SIG-M5 (cell line): ENCODE data around the gene SSU72.

Experiments used
- DNase-seq: peaks from one replicate; lab custom pipeline; 2025; lab: John Stamatoyannopoulos, UW

The SSU72 gene

GRCh38 chr1:1574721-1575537 is at the start of gene SSU72:
TSS of gene SSU72 (minus strand) at chr1:1574863. CDS start at chr1:1574557, 306 bp downstream.
- DNase-seq, result no peak

GRCh38 chr1:1623631-1624442 is 49.2 kb upstream of the SSU72 start:
- no peak for DNase-seq

DNA sequence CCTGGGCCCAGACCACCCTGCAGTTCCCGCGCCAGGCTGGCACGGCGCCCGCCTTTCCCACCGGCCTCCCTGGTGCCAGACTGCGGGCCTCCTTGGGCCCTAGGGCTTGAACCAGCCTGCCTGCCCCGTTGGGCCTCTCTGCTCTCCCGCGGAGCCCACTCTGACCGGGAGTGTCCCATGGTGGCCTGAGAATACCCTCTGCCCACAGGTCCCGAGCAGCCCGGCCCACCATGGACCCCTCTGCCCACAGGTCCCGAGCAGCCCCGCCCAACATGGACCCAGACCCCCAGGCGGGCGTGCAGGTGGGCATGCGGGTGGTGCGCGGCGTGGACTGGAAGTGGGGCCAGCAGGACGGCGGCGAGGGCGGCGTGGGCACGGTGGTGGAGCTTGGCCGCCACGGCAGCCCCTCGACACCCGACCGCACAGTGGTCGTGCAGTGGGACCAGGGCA is 48.5 kb upstream of the SSU72 start:
- DNase-seq, result no peak

DNA sequence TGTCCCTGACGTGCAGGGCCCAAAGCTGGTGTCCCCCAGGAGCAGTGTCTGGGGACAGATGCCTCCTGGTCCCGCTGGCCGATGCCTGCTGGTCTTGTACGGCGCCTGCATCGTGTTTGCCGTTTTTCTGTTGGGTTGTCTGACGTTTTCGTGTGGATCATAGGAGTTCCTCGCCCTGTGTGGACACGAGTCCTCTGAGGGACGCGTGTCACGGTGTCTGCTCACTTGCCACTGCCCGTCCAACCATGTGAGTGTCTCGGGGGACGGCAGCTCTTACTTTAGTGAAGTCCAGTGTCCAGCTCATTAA is 48.1 kb upstream of the SSU72 start:
- no peak for DNase-seq

- DNase-seq, result no peak
Measured at GRCh38 chr1:1622010-1622787, 47.5 kb upstream of the SSU72 start.

GRCh38 chr1:1621173-1622009 is 46.7 kb upstream of the SSU72 start:
- no peak for DNase-seq

- no peak for DNase-seq
Measured at GRCh38 chr1:1620433-1621139, 45.9 kb upstream of the SSU72 start.

DNA sequence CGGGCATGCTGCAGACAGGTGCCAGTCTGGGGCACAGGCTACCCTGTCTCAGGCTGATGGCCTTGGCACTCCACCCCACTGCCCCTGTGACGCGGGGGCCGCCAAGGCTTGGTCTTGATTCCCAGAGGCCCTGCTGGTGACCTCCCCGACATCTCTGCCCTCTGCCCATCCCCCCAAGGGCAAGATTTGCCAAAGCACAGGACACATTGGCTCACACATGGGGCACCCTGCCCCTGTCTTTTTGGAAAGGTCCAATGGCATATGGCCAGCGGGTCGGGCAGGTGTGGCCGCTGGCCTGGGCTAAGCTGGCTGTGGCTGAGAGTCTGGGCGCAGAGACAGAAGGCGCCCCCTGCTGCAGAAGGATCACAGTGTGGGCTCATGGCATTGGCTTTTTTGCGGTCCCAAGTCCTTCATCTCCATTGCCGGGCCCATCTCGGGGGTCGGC is 45.3 kb upstream of the SSU72 start:
- no peak for DNase-seq

DNA sequence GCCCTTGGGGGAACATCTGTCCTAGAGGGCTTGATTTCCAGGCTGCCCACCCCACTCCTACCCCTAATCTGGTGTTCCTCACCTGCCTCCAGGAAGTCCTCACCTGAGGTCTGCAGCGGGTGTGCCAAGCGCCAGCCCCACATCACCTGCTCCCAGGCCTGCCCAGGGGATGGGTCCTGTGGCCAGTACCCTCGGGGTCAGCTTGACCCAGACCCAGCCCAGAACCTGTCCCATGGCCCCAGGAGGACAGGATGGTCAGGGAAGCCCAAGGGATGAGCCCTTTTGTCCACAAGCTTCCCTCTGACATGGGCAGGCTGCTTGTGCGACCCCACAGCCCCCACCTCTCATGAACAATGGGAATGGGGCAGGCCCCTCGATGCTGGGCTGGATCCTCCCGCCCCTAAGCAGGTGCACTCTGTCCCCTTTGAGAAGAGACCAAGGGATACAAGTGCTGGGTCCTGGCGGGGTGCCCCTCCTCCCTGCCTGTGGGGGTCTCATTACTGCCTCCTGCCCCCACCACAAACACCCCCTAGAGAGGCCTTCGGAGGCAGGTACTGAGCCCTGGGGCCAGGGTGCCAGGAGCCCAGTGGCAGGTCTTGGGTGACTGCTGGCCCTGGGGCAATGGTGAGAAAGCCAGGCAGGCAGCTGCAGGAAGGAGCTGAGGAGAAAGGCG is 43.9 kb upstream of the SSU72 start:
- no peak for DNase-seq

- DNase-seq, result no peak
Measured at GRCh38 chr1:1617925-1618324, 43.3 kb upstream of the SSU72 start.

- no peak for DNase-seq
Measured at GRCh38 chr1:1617516-1617915, 42.9 kb upstream of the SSU72 start.

DNA sequence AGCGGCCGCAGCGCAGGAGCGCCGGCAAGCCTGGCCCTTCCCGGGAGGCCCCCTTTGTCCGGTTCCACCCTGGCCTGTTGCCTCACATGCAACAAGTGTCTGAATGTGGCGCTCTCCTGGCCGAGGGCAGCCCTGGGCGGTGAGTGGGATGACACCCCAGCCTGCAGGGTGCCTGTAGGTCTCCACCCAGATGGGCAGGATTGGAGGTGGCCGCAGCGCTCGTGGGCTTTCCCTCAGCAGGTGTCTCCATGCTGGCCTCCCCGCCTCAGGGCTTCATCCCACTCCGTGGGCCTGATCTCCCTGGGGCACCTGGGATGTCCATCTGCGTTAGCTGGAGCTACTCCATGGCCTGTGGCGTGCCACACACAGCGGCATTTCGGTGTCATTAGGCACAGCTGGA is 42.2 kb upstream of the SSU72 start:
- no peak for DNase-seq

- no peak for DNase-seq
Measured at GRCh38 chr1:1616045-1616790, 41.6 kb upstream of the SSU72 start.

- DNase-seq, result peak; percentile 62
Measured at GRCh38 chr1:1615256-1616044, 40.8 kb upstream of the SSU72 start, which contains the start of gene MIB2. TSS of gene MIB2 (plus strand) at chr1:1615500. CDS start at chr1:1623453, 7,953 bp downstream.

DNA sequence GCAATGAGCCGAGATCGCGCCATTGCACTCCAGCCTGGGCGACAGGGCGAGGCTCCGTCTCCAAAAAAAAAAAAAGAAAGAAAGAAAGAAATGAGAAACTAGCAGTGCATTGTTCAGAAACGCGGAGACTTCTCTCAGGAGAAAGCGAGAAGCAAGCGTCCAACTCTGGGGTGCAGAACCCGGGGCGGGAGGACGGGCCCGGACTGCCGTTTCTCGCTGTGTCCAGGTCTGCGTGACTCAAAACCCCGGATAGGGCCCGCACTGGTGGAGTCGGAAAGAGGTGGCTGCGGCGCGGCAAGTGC is 40.2 kb upstream of the SSU72 start:
- no peak for DNase-seq

GRCh38 chr1:1614204-1614953 is 39.7 kb upstream of the SSU72 start:
- peak; percentile 69 for DNase-seq

DNA sequence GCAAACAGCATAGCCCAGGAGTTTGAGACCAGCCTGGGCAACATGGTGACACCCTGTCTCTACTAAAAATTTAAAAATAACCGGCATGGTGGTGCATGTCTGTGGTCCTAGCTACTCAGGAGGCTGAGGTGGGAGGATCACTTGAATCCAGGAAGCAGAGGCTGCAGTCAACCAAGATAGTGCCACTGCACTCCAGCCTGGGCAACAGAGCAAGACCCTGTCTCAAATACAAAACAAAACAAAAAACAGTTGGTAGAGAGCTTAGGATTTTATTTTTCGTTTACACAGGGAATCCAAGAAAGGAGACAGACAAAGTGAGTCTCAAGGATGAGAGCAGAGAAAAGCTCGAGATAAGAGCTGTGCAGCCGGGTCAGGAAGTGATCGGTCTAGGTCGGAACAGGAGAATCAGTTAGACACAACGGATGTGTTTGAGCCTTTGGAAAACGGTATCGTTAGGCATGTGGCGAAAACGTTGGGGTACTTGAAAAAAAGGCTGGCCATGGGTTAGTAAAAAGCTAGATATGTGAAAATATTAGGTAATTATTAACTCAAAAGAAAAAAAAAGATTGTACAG is 38.9 kb upstream of the SSU72 start:
- no peak for DNase-seq

GRCh38 chr1:1612104-1612400 is 37.4 kb upstream of the SSU72 start:
- no peak for DNase-seq
